Adipose tissue (tissue), 3 donors: Measurements from ENCODE around the gene DELE1. TPM values are rescaled to one million over a fixed set of nuclear protein-coding genes. Genes with fewer than 3 reads are reported as not detected.

Experiments used
- H3K27ac ChIP-seq: one replicate; pipeline ENCODE4 v1.5.1; 2013; ENCODE audit warnings: low read depth, low read length
- WGBS, 3 donors: extraction: QIAGEN DNeasy Blood & Tissue Kit; methylation state at CpG; one replicate each; pipeline ENCODE4 v1.1.7; 2013; 5-methylcytosine and 5-hydroxymethylcytosine counted together
- polyA plus RNA-seq, 3 donors: library from polyadenylated mRNA; stranded (reverse); fragments of 200-250 nt; gene quantifications; one replicate each; pipeline ENCODE4 v1.2.3, GENCODE V29; 2013
- donor health status: healthy with polysubstance abuse.
- donor health status: Bipolar disorder and iron deficiency.
- donor health status: healthy.

DELE1 gene
- polyA plus RNA-seq, 3 donors: 29.9 to 47.0 (median 35.0) TPM

- H3K27ac ChIP-seq: no peak overlapping the region
- 55 to 76% (median 55%) methylated on average over 2 of the region's 2 CpGs for WGBS, 3 donors
Observed at GRCh38 chr5:141916522-141916921, 7.1 kb upstream of the DELE1 start.

GRCh38 chr5:141917760-141918159 is 5.9 kb upstream of the DELE1 start:
- H3K27ac ChIP-seq: no peak overlapping the region
- 75 to 91% (median 78%) methylated on average over 5 of the region's 5 CpGs for WGBS, 3 donors

- WGBS, 3 donors: 83 to 92% (median 89%) methylated on average over 8 of the region's 8 CpGs
- H3K27ac ChIP-seq: no peak overlapping the region
Observed at GRCh38 chr5:141919218-141920119, 4.2 kb upstream of the DELE1 start.

- 80 to 90% (median 87%) methylated on average over 2 of the region's 2 CpGs for WGBS, 3 donors
- H3K27ac ChIP-seq: no peak overlapping the region
Observed at GRCh38 chr5:141920771-141921170, 2.9 kb upstream of the DELE1 start.

GRCh38 chr5:141922827-141923447 is 734 bp upstream of the DELE1 start:
- H3K27ac ChIP-seq: peak overlapping the region; percentile 95
- WGBS, 3 donors: 56 to 57% (median 57%) methylated on average over 28 of the region's 28 CpGs

GRCh38 chr5:141926434-141926833 is 2.8 kb downstream of the DELE1 start:
- H3K27ac ChIP-seq: no peak overlapping the region
- WGBS, 3 donors: 73 to 88% (median 83%) methylated on average over 2 of the region's 2 CpGs

- WGBS, 3 donors: 56 to 92% (median 66%) methylated on average over 8 of the region's 8 CpGs
- H3K27ac ChIP-seq: no peak overlapping the region
Observed at GRCh38 chr5:141928051-141928450, 4.4 kb downstream of the DELE1 start.

- no peak overlapping the region for H3K27ac ChIP-seq
- WGBS, 3 donors: 94 to 96% (median 95%) methylated on average over 19 of the region's 19 CpGs
Observed at GRCh38 chr5:141929398-141930058, 5.9 kb downstream of the DELE1 start.

- H3K27ac ChIP-seq: no peak overlapping the region
- 92 to 94% (median 93%) methylated on average over 5 of the region's 5 CpGs for WGBS, 3 donors
Observed at GRCh38 chr5:141931694-141932093, 8.0 kb downstream of the DELE1 start.

GRCh38 chr5:141933151-141933550 is 9.5 kb downstream of the DELE1 start:
- 95 to 98% (median 96%) methylated on average over 7 of the region's 7 CpGs for WGBS, 3 donors

GRCh38 chr5:141934099-141934844 is 10.6 kb downstream of the DELE1 start:
- H3K27ac ChIP-seq: no peak overlapping the region
- 43 to 72% (median 68%) methylated on average over 11 of the region's 11 CpGs for WGBS, 3 donors

More at GRCh38 chr5:141933151-141933550, 9.5 kb downstream of the DELE1 start:
- no peak overlapping the region for H3K27ac ChIP-seq

- WGBS, 3 donors: 94 to 95% (median 94%) methylated on average over 4 of the region's 4 CpGs
- no peak overlapping the region for H3K27ac ChIP-seq
Observed at GRCh38 chr5:141935538-141935937, 11.9 kb downstream of the DELE1 start.

- 23 to 58% (median 26%) methylated on average over 6 of the region's 6 CpGs for WGBS, 3 donors
- H3K27ac ChIP-seq: no peak overlapping the region
Observed at GRCh38 chr5:141940695-141941271, 17.1 kb downstream of the DELE1 start.

- no peak overlapping the region for H3K27ac ChIP-seq
- WGBS, 3 donors: 53 to 72% (median 59%) methylated on average over 6 of the region's 6 CpGs
Observed at GRCh38 chr5:141941307-141941706, 17.6 kb downstream of the DELE1 start.

GRCh38 chr5:141941779-141942178 is 18.1 kb downstream of the DELE1 start:
- H3K27ac ChIP-seq: no peak overlapping the region
- WGBS, 3 donors: 75 to 88% (median 76%) methylated on average over 6 of the region's 6 CpGs

GRCh38 chr5:141942185-141942857 is 18.6 kb downstream of the DELE1 start:
- 62 to 69% (median 65%) methylated on average over 9 of the region's 9 CpGs for WGBS, 3 donors
- H3K27ac ChIP-seq: no peak overlapping the region

GRCh38 chr5:141944076-141944475 is 20.4 kb downstream of the DELE1 start:
- WGBS, 3 donors: 77 to 79% (median 78%) methylated on average over 9 of the region's 9 CpGs
- no peak overlapping the region for H3K27ac ChIP-seq
